Kidney (tissue), 14 donors: Measurements from ENCODE around the gene ZNF331. TPM values are rescaled to one million over a fixed set of nuclear protein-coding genes. Genes with fewer than 3 reads are reported as not detected.

Source experiments
- DNase-seq, 5 donors: peaks; one replicate each; pipeline ENCODE4 v3.0.0-alpha.2; 2013 to 2020
- FAIRE-seq: peaks from 2 replicates; lab custom pipeline; 2012; peaks lifted over from hg19 to GRCh38; lab: Jason Lieb, UNC
- H3K27ac ChIP-seq, 2 donors: one replicate each; pipeline ENCODE4 v1.7.0; 2013; ENCODE audit warnings: low read depth in 2 of 2, low read length in 2 of 2, inconsistent platforms in 1 of 2
- H3K27me3 ChIP-seq: one replicate; pipeline ENCODE4 v1.7.1; 2013; ENCODE audit warnings: low read length, inconsistent platforms; ENCODE audit not compliant: control insufficient read depth, insufficient read depth
- H3K36me3 ChIP-seq, 3 donors: one replicate each; pipeline versions ENCODE4 v1.7.0 to v1.7.1; 2013; ENCODE audit warnings: low read length in 3 of 3, control low read depth in 1 of 3, inconsistent platforms in 1 of 3; ENCODE audit not compliant: insufficient read depth in 3 of 3, control insufficient read depth in 2 of 3
- H3K4me1 ChIP-seq, 3 donors: one replicate each; pipeline versions ENCODE4 v1.7.0 to v1.7.1; 2013; ENCODE audit warnings: low read length in 3 of 3, inconsistent platforms in 1 of 3, low read depth in 1 of 3; ENCODE audit not compliant: control insufficient read depth in 2 of 3, insufficient read depth in 2 of 3
- H3K4me3 ChIP-seq, 3 donors: one replicate each; pipeline versions ENCODE4 v1.7.0 to v1.8.1; 2013; ENCODE audit warnings: low read length in 3 of 3, control low read depth in 1 of 3, inconsistent platforms in 1 of 3
- H3K9ac ChIP-seq, 3 donors: one replicate each; pipeline versions ENCODE4 v1.7.0 to v1.7.1; 2013; ENCODE audit warnings: low read length in 3 of 3, control low read depth in 1 of 3, inconsistent platforms in 1 of 3
- H3K9me3 ChIP-seq, 3 donors: one replicate each; pipeline versions ENCODE4 v1.7.0 to v1.7.1; 2013; ENCODE audit warnings: low read length in 3 of 3, control low read depth in 1 of 3, inconsistent platforms in 1 of 3; ENCODE audit not compliant: control insufficient read depth in 2 of 3, insufficient read depth in 1 of 3
- intact Hi-C: fragments of 100-400 bp; cut with DNase I; formaldehyde crosslinking; loops from one replicate; pipeline ENCODE4 v1.11.1; 2022
- polyA plus RNA-seq: library from polyadenylated mRNA; stranded (reverse); fragments of 350-450 nt; fragmentation: Illumina TruSeq; extraction: RNeasy Lipid Tissue Mini Kit (QIAGEN cat#74804); gene quantifications from one replicate; pipeline ENCODE4 v1.2.3, GENCODE V29; 2014; ENCODE audit warnings: low read depth, low replicate concordance; ENCODE audit not compliant: insufficient read depth
- total RNA-seq: library from RNA; stranded (reverse); fragmentation: NEBNext Ultra II Directional; extraction: Animal tissue kit (Norgen Biotek cat#: 25700); gene quantifications from one replicate; pipeline ENCODE4 v1.2.1, GENCODE V29; 2021
- TF ChIP-seq, protein P1 (sequence below): IDR thresholded peaks from 3 replicates; pipeline ENCODE4 v1.5.1; 2012; ENCODE audit warnings: mild to moderate bottlenecking, moderate library complexity, borderline replicate concordance; ENCODE audit not compliant: insufficient read depth; ENCODE audit errors: extremely low read depth
- donor health status: control.
- donor health status: control.
- donor health status: control.
- donor health status: control.
- donor health status: control.
- donor health status: DM: yes; HTN: yes; CAD: no.
- donor health status: Normal renal cell carcinoma (clear cell type).

Gene ZNF331
- total and polyA plus RNA-seq, 2 donors from 2014 or later: 6.5 to 22.3 TPM

- intact Hi-C loops: no loop called here
- TF ChIP-seq, protein P1, sequence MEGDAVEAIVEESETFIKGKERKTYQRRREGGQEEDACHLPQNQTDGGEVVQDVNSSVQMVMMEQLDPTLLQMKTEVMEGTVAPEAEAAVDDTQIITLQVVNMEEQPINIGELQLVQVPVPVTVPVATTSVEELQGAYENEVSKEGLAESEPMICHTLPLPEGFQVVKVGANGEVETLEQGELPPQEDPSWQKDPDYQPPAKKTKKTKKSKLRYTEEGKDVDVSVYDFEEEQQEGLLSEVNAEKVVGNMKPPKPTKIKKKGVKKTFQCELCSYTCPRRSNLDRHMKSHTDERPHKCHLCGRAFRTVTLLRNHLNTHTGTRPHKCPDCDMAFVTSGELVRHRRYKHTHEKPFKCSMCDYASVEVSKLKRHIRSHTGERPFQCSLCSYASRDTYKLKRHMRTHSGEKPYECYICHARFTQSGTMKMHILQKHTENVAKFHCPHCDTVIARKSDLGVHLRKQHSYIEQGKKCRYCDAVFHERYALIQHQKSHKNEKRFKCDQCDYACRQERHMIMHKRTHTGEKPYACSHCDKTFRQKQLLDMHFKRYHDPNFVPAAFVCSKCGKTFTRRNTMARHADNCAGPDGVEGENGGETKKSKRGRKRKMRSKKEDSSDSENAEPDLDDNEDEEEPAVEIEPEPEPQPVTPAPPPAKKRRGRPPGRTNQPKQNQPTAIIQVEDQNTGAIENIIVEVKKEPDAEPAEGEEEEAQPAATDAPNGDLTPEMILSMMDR: no peak
- Histone ChIP-seq H3K36me3 (peaks cover 0 to 14% (median 10%) of the 10 kb centered on the region in 3 donors), H3K27me3 (no peaks in the 10 kb centered on the region), H3K4me1 (no peaks in the 10 kb centered on the region), H3K27ac (no peak overlapping the region), H3K9ac (no peak overlapping the region), H3K4me3 (no peak overlapping the region), H3K9me3 (peaks cover 0 to 3% (median 0%) of the 10 kb centered on the region in 3 donors)
- DNase-seq: peak in 1 of 5 donors; percentile 9
- no peak for FAIRE-seq
Observed at GRCh38 chr19:53571339-53571738, 33.4 kb downstream of the ZNF331 start.

- peak in 1 of 5 donors; percentile 17 for DNase-seq
- H3K4me3 ChIP-seq: peak overlapping the region in 1 of 3 donors; percentile 32
- TF ChIP-seq, protein P1: no peak
- no peak for FAIRE-seq
- H3K9me3 ChIP-seq: peaks cover 0 to 29% (median 15%) of the 10 kb centered on the region in 3 donors
- no peak overlapping the region for H3K9ac ChIP-seq
- no peak overlapping the region for H3K27ac ChIP-seq
- intact Hi-C loops: no loop called here
- peaks cover 8 to 24% (median 21%) of the 10 kb centered on the region in 3 donors for H3K36me3 ChIP-seq
- no peaks in the 10 kb centered on the region for H3K4me1 ChIP-seq
- H3K27me3 ChIP-seq: no peaks in the 10 kb centered on the region
Observed at GRCh38 chr19:53576941-53577653, 39.2 kb downstream of the ZNF331 start.

DNA sequence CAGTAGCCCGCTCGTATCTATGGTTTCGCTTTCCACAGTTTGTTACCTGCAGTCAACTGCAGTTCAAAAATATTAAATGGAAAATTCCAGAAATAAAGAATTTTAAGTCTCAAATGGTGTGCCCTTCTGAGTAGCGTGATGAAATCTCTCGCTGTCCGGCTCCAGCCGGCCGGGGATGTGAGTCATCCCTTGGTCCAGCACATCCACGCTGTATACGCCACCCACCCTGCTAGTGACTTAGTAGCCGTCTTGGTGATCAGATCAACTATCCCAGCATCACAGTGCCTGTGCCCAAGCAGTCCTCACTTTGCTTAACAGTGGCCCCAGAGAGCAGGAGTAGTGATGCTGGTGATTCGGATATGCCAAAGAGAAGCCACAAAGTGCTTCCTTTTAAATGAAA is 40.0 kb downstream of the ZNF331 start:
- Histone ChIP-seq H3K36me3 (peaks cover 8 to 24% (median 18%) of the 10 kb centered on the region in 3 donors), H3K27me3 (no peaks in the 10 kb centered on the region)

More for the DNA sequence above, 40.0 kb downstream of the ZNF331 start:
- H3K9ac ChIP-seq: no peak overlapping the region
- DNase-seq (peak in 1 of 5 donors; percentile 36), FAIRE-seq (no peak)
- intact Hi-C loops: no loop called here
- no peak overlapping the region for H3K27ac ChIP-seq
- TF ChIP-seq, protein P1: no peak
- H3K9me3 ChIP-seq: peaks cover 0 to 29% (median 15%) of the 10 kb centered on the region in 3 donors
- H3K4me1 ChIP-seq: no peaks in the 10 kb centered on the region
- H3K4me3 ChIP-seq: no peak overlapping the region
